Cortex of kidney (tissue), 1 donor: ENCODE data around the gene PTPRN2.
"Not testable (repeated sequence)": the region's sequence is repeated elsewhere in the genome, so short reads cannot be mapped to it uniquely, and the experiment has no call there.

Source experiments
- DNase-seq: peaks from one replicate; lab custom pipeline; 2025; lab: John Stamatoyannopoulos, UW

The PTPRN2 gene

DNA sequence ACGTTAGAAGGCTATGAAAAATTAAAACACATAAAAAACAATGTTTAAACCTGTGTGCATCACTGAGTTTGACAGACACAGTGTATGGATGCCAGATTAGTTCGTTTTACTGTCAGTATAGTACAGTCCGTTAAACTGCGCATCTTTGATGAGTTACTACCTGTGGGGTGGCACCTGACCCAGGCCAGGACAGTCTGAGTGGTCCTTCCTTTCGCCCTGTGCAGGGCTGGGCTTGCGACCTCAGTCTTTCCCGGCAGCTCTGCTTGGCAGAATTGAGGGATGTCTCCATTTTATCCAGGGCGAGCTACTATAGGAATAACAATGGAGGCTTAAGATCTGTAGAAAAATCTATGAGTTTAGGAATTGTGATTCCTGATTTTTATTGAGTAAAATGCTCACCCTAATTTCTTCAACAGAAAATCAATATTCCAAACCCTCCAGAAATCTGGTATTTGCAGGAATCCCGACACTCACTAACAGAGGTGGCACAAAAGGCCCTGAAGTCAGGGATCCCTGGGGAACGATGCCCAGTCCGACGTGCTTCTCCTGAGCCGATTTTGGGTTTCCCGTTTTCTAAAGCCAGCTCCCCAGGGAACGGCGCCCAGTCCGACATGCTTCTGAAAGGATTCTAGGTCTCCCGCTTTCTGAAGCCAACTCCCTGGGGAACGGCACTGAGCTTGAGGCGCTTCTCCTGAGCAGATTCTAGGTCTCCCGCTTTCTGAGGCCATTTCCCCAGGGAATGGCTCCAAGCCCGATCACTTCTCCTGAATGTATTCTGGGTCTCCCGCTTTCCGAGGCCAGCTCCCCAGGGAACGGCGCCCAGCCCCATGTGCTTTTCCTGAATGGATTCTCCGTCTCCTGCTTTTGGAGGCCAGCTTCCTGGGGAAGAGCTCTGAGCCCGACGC, 873.2 kb downstream of the PTPRN2 start:
- no peak for DNase-seq

GRCh38 chr7:157713591-157713990, 874.0 kb downstream of the PTPRN2 start:
- no peak for DNase-seq

DNA sequence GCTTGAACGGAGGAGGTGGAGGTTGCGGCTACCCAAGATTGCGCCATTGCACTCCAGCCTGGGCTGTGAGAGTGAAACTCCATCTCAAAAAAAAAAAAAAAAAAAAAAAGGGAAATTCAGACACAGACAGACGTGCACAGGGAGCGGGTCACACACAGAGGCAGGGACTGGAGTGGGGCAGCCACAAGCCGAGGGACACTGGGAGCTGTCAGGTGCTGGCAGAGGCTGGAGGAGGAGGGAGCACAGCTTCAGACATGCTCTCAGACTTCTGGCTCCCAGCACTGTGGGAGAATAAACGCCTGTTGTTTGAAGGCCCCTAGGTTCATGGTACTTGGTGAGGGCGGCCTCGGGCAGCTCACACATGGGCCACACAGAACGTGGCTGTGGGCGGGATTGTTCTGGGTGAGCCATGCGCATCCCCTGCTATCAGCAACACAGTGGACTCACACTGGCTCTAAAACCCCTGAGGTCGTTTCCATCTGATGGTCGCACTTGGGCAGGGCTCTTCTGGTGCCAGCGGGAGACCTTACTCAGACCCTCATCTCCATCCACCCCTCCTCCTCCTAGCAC, 874.9 kb downstream of the PTPRN2 start:
- DNase-seq: no peak

DNA sequence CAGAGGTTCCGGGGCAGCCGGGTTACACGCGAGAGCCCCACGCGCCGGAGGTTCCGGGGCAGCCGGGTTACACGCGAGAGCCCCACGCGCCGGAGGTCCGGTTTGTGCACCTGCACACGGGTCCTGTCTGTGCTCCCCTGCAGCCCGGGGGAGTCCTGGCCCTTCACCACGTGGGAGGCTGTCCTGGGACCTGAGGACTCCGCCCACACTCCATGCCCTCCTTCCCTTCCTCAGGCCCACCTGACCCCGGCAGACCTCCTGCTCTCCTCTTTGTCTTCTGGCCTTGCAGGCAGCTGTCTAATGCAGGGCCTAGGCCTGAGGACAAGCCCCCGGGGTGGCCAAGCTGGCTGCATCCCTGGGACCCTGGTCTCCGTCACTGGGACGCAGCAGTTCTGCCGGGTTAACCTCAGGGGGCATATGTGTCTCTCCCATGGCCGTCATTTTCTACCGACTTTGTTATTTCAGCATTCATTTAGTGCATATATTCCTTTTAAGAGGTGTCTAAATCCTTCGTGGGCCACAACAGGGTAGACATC, 876.2 kb downstream of the PTPRN2 start:
- DNase-seq: no peak

- DNase-seq: no peak
Observed at GRCh38 chr7:157710396-157710795, 877.2 kb downstream of the PTPRN2 start.

- DNase-seq: no peak
Observed at GRCh38 chr7:157709531-157710251, 877.9 kb downstream of the PTPRN2 start.

DNA sequence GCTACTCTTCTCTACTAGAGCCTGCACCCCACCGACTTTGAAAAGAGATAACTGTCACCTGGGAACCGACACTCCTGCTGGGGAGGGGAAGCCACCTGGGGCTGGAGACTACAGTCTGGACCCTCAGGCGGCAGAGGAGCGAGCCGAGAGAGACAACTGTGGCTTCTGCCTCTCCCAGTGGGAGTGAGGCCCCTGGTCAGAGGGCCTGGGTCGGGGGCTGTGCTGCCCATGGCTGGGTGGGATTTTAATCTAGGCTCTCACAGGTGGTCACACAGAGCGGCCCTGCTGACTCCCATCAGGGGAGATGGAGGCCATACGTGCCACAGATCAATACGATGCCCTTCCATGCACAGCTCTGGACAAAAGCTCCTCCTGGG, 878.7 kb downstream of the PTPRN2 start:
- no peak for DNase-seq

DNA sequence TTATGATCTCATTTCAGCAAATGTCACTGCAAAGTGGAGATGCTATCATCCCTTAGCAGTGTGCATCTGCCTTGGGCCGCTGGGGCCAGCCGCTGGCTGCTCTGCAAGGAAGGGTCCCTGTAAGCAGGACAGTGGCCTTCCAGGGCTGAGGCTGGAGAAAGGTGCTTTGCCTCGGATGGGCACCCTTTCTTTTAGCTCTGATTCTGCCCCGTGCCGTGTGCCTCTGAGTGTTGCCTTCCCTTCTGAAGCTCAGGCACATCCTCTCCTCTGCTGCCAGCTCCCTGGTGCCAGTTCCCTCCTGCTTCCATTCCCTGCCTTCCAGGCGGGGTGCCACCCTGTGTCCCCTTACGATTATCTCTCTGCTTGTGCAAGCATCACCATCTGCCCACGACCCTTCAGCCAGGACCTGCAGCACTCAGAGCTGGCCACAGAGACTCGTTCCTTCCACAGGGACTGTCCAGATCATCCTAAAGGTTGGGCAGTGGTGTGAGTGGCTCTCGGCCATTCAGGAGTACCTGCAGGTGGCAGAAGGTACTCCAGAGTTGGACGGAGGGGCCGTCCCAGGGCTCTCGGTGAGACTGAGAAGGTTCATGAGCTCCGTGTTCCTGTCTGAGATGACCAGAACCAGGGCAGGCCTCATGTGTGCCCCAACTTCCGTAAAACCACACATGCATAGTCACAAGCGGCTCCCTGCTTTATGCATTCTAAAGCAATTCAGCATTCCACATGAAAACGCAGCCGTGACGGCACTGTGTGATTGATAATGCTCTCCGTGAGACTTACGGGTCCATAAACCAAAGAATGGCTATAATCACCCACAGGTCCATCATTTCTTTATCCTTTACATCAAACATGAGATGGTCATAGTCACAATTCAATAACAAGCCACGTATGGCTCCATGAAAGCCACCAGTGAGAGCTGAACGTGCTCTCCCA, 879.4 kb downstream of the PTPRN2 start:
- DNase-seq: no peak

DNA sequence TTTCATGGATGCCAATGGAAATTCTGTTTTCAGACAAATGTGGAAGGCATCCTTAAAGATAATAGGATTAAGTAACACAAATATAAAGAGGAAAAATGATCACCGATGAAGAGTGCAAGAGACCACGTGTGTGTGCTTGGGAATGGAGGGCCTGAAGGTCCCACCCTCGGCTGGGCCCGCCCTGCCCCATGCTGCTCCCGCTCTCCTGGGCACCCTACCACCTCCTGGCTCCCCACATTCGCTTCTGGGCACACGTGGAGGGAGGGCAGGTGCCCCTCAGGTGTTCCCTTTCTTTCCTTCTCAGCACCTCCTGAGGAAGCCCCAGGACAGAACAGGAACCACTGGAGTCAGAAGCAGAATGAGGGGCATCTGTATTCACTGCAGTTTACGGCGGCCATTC, 883.3 kb downstream of the PTPRN2 start:
- DNase-seq: no peak

DNA sequence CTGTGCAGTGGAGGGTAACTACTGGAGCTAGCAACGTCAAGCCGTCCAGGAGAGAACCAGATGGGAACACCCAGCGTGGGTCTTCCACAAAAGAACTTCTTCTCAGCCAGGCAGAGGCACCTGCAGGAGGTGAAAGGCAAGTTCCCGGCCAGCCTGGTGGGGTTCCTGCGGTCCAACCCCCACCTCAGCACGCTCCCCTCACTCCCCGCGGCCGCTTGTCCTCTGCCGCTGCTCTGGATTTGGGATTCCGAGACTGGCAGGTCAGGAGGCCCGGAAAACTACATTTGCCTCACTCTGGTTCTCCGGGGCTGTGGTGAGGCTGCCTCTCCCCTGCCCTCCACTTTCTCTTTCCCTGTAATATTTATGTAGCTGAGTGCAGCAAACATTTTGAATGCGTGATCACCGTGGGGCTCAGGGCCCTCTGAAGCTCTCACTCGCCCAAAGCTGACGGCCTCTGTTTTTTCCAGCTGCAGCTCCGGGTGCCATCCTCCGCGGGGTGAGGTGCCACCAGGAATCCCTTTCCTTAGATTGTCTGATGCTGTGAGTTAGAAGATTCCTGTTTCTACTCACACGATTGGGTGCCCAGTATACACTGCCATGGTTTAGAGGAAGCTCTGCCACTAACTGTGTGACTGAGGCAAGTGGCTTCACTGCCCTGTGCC, 884.0 kb downstream of the PTPRN2 start:
- no peak for DNase-seq

DNA sequence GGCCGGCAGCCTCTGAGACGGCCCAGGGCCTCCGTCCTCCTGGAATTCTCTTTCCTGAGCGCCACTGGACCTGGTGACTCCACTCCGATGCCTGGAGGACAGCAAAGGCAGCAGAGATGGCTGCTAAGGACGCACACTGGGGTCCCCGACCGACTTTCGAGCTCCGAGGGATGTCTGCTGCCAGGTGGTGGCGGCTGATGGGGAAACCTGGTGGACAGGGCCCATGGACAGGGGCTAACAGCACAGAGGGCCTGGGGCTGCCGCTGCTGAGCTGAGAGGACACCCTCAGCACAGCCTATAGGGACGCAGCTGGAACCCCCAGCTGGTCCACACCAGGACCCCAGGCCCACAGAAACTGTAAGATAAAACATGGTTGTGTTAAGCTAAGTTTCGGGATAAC, 884.5 kb downstream of the PTPRN2 start:
- no peak for DNase-seq

- no peak for DNase-seq
Observed at GRCh38 chr7:157702311-157703023, 885.2 kb downstream of the PTPRN2 start.

DNA sequence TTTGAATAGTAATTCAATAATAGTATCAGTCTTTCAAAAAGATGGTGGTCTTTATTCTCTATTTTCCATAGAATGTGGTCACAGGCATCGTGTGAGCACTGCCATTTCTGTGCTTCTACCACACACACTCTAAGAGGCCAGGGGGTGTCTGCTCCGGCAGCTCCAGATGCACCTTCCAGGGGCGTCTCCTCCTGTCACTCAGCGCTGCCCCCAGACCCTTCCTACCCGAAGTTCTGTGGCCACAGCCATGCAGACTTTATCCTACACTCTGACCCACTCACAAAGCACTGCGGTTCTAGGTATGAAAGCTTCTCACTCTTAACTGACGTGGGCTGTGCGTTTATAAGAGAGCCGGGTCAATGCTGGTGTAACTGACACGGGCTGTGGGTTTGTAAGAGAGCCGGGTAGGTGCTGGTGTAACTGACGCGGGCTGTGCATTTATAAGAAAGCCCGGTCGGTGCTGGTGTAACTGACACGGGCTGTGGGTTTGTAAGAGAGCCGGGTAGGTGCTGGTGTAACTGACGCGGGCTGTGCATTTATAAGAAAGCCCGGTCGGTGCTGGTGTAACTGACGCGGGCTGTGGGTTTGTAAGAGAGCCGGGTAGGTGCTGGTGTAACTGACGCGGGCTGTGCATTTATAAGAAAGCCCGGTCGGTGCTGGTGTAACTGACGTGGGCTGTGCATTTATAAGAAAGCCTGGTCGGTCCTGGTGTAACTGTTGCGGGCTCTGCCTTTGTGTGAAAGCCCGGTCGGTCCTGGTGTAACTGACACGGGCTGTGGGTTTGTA, 886.0 kb downstream of the PTPRN2 start:
- DNase-seq: not testable (repeated sequence)

DNA sequence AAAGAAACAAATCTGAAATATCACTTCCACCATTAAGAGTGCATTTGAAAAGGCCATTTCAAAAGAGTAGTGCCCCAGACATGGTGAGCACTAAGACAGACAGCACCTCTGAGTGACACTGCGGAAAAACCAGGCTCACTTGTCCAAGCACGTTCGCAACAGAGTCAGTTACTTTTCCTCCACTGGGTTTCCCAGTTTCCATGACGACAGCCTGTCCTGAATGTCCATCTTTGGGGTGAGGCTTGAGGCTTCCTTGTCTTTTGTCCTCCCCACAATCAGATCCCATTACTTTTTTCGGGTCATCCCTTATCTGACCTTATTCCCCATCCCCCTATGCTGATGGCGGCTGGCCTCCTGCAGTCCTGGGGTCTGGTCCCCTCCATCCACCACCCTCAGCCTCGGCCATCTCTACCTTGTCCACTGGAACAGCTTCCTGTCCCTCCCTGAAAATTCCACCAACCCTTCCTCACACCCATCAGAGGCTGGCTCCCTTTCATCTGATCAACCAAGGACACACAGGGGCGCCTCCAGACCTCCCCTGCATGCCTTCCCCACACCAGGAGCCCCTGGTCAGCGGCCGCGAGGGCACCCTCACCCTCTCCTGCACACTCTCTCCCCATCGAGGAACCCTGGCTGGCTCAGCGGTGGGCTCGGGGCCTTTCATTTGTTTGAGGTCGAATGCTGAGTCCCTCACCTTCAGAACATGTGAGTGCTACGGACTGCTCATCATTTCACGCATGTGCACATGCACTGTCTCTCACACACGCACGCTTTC, 887.2 kb downstream of the PTPRN2 start:
- DNase-seq: no peak

GRCh38 chr7:157699357-157700013, 888.1 kb downstream of the PTPRN2 start:
- no peak for DNase-seq

DNA sequence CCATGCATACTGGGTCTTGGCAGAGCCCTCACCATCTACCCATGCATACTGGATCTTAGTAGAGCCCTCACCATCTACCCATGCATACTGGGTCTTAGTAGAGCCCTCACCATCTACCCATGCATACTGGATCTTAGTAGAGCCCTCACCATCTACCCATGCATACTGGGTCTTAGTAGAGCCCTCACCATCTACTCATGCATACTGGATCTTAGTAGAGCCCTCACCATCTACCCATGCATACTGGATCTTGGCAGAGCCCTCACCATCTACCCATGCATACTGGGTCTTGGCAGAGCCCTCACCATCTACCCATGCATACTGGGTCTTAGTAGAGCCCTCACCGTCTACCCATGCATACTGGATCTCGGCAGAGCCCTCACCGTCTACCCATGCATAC, 890.3 kb downstream of the PTPRN2 start:
- not testable (repeated sequence) for DNase-seq

- not testable (repeated sequence) for DNase-seq
Observed at GRCh38 chr7:157695609-157696008, 892.0 kb downstream of the PTPRN2 start.

DNA sequence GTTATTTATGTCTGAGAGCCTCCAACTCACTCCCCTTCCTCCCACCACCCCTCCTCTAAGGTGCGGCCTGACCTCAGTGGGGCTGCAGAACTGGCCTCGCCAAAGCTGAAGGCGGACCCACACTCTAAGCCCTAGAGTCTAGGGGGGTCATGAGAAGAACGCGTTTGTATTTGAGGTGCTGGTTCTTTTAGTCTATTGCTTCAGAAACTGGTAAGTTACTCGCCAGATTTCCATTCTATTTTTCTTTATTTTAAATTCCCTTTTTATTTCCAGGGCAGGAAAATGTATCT, 893.3 kb downstream of the PTPRN2 start:
- DNase-seq: no peak
